Stimulated activated CD4-positive, alpha-beta T cell treated with anti-CD3 and anti-CD28 coated beads, Interleukin-2, amount 100 ng/mL, for 48 hours (primary cell): Measurements from ENCODE around the gene GPR4.

Source experiments
- DNase-seq, 2 donors: peaks; one replicate each; pipeline ENCODE4 v3.0.0-alpha.2; 2020

The GPR4 gene

DNA sequence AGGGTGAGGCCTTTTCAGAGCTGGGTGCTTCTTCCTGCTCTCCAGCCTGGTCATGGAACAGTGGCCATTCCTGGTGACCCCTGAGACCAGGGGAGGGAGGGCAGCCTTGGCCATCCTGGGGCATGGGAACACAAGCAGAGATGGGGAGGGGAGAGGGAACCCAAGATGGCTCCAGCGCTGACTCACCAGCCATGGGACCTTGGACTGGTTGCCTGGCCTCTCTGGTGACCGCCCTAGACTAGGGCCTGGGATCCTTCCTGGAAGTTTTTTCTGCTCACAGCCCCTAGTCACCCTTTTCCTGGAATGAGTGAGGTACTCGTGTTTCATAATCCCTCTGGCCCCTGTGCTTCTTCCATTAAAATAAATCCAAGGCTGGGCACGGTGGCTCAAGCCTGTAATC, 14.1 kb downstream of the GPR4 start:
- DNase-seq = no peak

GRCh38 chr19:45585158-45585577, 16.8 kb downstream of the GPR4 start:
- no peak for DNase-seq

- peak; percentile 96 to 97 for DNase-seq
These were observed 17.5 kb downstream of the GPR4 start, which contains the start of gene OPA3 for GRCh38 chr19:45584332-45585157. Gene OPA3, minus strand, starts transcription at chr19:45584802. Its CDS starts 38 bp downstream, at chr19:45584764.

DNA sequence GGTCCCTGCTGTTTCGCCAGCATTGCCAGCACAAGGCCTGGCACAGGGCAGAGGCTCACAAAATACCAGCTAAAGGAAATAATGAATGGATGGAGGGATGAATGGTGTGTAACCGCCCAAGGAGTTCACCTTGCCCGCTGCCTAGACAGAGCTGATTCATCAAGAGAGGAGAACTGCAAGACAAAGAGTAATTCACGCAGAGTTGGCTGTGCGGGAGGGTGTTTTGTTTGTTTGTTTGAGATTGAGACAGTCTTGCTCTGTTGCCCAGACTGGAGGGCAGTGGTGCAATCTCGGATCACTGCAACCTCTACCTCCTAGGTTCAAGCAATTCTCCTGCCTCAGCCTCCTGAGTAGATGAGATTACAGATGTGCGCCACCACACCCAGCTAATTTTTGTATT, 20.4 kb downstream of the GPR4 start:
- no peak for DNase-seq

GRCh38 chr19:45578861-45579260, 23.2 kb downstream of the GPR4 start:
- DNase-seq = no peak

- no peak for DNase-seq
These were observed 24.7 kb downstream of the GPR4 start for GRCh38 chr19:45577111-45577905.

GRCh38 chr19:45576682-45577081, 25.3 kb downstream of the GPR4 start:
- DNase-seq = no peak

GRCh38 chr19:45575216-45575615, 26.8 kb downstream of the GPR4 start:
- no peak for DNase-seq

DNA sequence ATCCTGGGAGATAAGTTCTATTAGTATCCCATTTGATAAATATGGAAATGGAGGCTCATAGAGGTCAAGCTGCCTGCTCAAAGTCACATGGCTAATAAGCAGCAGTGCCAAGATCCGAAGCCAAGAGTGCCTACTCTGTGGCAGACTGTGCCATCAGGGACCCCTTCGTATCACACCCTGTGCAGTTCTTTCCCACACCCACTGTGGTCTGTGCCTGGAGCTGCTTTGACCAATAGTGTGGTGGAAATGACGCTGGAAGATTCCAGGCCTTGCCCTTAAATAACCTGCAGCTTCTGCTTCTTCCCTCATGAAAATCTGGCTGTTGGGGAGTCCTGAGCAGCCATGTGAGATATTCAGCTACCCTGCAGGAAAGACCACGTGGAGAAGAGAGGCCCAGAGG, 27.5 kb downstream of the GPR4 start:
- no peak for DNase-seq

GRCh38 chr19:45571457-45572220, 30.4 kb downstream of the GPR4 start:
- DNase-seq = no peak

DNA sequence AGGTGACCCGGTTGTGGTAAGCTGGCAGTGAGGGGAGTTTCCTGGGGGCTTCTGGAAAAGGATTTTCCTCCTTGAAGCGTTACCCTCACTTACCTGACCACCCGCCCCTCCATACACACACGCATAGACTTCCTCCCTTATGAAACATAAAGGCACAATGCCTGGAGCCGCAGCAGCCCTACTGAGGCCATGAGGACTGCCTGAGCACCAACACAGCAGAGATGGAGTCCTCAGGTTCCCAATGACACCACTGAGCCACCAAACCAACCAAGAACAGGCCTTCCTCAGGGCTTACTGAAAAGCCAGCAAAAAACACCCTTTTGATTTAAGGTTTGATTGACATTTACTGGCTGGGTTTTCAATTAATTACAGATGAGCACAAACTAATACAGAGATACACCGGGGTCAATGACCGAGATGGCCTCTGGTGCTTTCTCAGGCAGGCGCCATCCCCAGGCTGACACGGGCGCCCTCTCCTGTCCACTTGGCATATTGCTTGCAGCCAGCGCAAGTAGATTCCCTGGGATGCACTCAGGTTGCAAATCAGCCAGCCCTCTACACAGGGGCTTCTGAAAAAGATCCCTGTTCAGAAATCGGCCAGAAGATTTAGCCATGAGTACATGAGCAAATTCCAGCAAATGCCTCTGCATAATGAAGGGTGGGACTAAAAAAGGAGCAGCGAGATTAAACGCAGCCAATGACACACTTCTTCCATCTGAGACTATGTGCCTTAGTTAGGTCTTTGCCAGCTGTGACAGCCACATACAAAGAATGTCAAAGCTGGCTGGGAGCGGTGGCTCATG, 32.2 kb downstream of the GPR4 start:
- DNase-seq = peak; percentile 66 to 69

GRCh38 chr19:45568732-45569131, 33.3 kb downstream of the GPR4 start:
- no peak for DNase-seq

- DNase-seq = no peak
These were observed 34.4 kb downstream of the GPR4 start for GRCh38 chr19:45567609-45568008.

GRCh38 chr19:45564131-45564780, 37.8 kb downstream of the GPR4 start:
- DNase-seq = no peak

GRCh38 chr19:45560686-45561085, 41.3 kb downstream of the GPR4 start:
- no peak for DNase-seq

- no peak for DNase-seq
These were observed 42.0 kb downstream of the GPR4 start for GRCh38 chr19:45560038-45560437.

DNA sequence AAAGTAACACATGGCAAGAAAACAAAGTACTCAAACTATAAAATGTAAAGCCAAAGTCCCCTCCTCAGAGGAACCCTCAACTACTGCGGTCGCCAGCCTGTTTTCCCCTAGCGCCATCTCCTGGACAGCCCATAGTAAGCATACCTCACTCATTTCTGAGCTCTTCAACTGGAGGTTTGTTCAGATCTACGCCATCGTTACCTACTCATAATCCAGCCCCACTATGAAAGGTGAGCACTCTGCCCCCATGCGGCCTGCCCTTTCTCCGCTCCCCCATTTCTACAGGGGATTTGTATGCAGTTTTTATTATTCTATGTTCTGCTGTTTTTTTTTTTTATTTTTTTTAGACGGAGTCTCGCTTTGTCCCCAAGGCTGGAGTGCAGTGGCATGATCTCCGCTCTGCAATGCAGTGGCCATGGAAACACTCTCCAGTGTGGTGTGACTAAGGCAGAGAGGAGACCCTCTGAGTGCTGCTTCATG, 43.6 kb downstream of the GPR4 start:
- peak; percentile 48 to 59 for DNase-seq

GRCh38 chr19:45556835-45557234, 45.2 kb downstream of the GPR4 start:
- no peak for DNase-seq

DNA sequence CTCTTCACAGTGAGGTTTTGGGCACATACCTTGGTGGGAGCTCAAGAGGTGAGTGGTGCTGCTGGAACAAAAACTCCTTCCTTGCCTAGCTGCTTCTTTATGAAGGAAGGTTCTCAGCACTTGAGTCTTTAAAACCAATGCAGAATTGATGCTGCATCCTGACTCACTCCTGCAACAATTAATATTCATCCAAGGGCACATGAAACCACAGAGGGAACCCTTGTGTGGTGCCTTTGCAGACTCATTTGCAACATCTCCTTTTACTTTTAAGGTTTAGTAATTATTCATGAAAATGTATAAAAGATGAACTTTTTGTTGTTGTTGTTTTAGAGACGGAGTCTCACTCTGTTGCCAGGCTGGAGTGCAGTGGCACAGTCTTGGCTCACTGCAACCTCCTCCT, 47.5 kb downstream of the GPR4 start:
- DNase-seq = no peak

- DNase-seq = no peak
These were observed 48.5 kb downstream of the GPR4 start for GRCh38 chr19:45553464-45553863.

- no peak for DNase-seq
These were observed 53.9 kb downstream of the GPR4 start for GRCh38 chr19:45547965-45548609.
